Body of pancreas (tissue), 4 donors: Measurements from ENCODE around the gene USP49.
A peak's percentile ranks its signal among the peaks of the same experiment; 100 is the strongest.

ENCODE experiments used
- CTCF ChIP-seq, 7 experiments: fragments of 450-650 bp in 4 of 7; fragments of 200-600 bp in 3 of 7; sonication (generic) in 3 of 7; IDR thresholded peaks; one replicate each; pipeline ENCODE4 v1.5.1; 2016 to 2019; ENCODE audit warnings: antibody characterized with exemption in 7 of 7
- POLR2A ChIP-seq, 3 donors: fragments of 450-650 bp; IDR thresholded peaks; one replicate each; pipeline ENCODE4 v1.6.1; 2016; ENCODE audit warnings: antibody characterized with exemption in 3 of 3, mild to moderate bottlenecking in 2 of 3

- TF ChIP-seq CTCF (IDR thresholded peaks at IDR 0.05), result peak in 4 of 7 experiments; percentile 10 to 34 (median 30)
- TF ChIP-seq POLR2A (IDR thresholded peaks at IDR 0.05), result no peak
Observed at GRCh38 chr6:41901882-41902519, 6.8 kb upstream of the USP49 start.
